Measurements from ENCODE around the gene UBA6.
"Not testable (repeated sequence)": the region's sequence is repeated elsewhere in the genome, so short reads cannot be mapped to it uniquely, and the experiment has no call there.

The UBA6 gene

DNA sequence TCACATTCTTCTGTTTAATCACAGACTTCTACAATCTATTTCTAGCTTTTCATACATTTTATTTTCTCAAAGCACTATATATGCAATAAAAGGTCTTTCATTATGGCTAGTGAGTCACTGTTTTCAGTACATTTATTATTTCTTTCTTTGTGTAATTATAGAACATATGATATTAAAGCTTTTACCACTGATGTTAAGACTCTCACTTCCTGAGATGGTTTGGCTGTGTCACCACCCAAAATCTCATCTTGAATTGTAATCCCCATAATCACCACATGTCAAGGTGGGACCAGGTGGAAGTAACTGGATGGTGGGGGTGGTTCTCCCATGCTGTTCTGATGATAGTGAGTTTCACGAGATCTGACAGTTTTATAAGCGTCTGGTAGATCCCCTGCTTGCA is 41.9 kb downstream of the UBA6 start:
- DNase-seq, result no peak

DNA sequence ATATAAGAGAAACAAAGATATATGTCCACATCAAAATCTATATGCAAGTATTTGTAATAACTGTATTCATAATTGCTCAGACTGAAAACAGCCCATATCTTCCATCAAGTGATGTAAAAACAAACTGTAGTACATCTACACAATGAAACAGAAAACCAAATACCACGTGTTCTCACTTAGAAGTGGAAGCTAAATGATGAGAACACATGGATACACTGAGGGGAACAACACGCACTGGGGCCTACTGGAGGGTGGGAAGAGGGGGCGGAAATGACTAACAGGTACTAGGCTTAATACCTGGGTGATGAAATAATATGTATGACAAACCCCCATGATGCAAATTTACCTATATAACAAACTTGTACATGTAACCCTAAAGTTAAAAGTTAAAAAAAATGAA is 42.7 kb downstream of the UBA6 start:
- DNase-seq, result no peak

GRCh38 chr4:67651536-67651935 is 49.4 kb downstream of the UBA6 start:
- DNase-seq, result no peak

DNA sequence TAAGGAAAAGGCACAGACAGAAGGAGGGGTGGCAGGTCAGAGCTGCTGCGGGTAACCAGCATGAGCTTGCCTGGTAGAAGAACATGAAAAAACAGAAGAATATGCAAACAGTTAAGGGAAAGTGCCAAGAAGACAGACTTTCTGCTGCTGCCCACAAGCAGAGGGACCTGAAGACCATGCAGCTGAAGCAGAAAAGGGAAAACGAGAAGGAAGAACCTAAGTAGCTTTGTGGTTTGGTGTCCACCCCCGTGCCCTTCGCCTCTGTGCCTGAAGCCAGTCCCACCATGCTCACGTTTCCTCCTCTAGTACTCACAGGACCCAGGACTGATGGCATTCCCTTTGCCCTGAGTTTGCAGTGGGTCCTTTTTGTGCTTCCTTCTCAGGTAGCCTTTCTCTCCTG is 62.8 kb downstream of the UBA6 start:
- DNase-seq, result no peak

- not testable (repeated sequence) for DNase-seq
Measured at GRCh38 chr4:67636978-67637377, 64.0 kb downstream of the UBA6 start.

DNA sequence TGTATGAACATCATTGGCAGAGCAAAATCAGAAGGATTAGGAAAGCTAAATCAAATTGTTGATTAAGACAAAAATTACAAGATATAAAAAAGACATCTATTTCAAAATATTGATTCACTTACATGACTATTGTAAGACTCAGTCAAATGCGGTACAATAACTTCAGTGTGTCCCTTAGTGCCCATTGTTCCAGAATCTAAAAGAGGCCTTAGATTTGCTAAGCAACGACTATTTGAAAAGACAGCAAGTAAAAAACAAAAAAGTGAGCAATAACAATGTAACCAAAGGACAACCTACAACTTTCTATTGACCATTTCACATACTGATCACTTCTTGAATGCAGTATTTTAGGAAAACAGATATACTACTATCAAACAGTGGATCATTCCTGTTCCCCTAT is 65.6 kb downstream of the UBA6 start:
- DNase-seq, result no peak

DNA sequence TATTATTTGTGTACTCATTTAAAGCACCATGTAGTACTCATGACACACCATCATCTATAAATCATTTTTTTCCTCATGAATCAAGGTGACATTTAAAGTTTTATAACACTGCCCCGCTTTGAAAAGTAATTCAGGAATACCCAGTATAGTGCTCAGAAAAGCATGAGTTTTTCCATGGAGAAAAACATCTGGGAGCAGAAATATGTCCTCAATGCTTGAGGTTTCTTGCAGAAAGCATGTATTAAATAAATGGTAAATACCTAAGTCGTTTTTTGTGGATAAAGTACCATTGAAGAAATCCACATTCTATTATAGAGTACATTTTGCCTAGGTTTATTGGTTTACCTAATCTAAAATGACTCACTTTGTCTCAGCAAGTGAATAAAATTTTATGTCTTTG is 66.2 kb downstream of the UBA6 start:
- DNase-seq, result no peak

GRCh38 chr4:67632492-67632891 is 68.5 kb downstream of the UBA6 start:
- no peak for DNase-seq

GRCh38 chr4:67624939-67625338 is 76.0 kb downstream of the UBA6 start:
- DNase-seq, result no peak

GRCh38 chr4:67616478-67616877 is 84.5 kb downstream of the UBA6 start:
- no peak for DNase-seq

GRCh38 chr4:67615119-67615518 is 85.8 kb downstream of the UBA6 start:
- no peak for DNase-seq

DNA sequence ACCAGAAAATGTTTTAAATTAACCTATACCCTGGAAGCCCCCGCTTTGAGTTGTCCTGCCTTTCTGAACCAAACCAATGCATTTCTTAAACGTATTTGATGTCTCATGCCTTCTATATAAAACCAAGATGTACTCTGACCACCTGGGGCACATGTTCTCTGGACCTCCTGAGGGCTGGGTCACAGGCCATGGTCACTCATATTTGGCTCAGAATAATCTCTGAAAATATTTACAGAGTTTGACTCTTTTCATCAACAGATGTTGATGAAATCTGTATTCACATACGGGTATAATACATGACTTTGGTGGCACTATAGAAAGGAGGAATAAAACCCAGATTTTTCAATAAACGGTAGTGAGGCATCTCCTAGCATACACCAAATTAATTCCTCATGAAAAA is 86.8 kb downstream of the UBA6 start:
- no peak for DNase-seq

DNA sequence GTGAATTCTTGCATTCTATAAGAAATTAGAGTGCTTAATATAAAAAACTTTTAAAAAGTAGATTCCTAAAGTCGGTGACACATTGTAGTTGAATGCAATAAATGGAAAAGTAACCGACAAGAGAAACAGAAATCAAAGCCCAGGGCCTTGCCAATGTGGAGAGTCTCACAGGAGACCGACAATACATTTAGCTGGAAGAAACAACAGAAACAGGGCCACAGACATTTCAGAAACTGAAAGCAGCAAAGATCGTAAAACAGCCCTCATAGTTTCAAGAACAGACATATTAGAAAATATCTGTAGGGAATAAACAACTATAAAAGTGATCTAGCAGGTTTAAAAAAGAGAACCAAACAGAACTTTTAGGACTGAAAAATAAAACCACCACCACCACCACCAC is 92.9 kb downstream of the UBA6 start:
- DNase-seq, result no peak

DNA sequence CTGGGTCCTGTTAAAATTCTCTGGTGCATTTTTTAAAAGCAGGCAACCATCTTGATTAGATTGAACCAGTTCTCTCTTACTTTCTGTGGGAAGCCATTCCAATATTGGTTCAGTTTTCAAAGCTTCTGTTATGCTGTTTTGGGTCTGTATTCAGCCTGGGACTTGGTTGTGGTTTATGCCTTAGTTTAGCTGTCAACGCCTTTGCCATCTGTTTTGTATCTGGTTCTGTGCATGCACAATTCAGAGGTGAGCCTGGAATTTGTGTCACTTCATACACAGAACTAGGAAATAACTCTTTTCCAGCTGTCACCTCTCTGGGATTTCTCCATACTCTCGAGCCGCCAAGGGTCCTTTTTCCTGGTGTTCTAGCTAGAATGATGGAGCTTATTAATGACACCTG is 96.2 kb downstream of the UBA6 start:
- no peak for DNase-seq

DNA sequence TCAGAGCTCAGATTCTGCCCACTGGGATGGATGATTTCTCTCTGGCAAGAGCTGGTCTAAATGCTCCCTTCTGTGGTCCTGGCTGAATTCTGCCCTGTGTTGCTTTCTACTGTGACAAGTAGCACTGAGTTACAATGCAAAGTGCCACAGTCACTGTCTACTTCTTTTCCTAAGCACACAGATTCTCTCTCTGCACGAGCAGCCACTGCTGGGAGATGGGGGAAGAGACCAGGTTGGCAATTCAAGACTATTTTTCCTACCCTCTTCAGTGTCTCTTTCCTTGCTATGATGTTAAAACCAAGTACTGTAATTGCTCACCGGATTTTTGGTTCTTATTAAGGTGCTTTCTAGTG is 97.0 kb downstream of the UBA6 start:
- no peak for DNase-seq

DNA sequence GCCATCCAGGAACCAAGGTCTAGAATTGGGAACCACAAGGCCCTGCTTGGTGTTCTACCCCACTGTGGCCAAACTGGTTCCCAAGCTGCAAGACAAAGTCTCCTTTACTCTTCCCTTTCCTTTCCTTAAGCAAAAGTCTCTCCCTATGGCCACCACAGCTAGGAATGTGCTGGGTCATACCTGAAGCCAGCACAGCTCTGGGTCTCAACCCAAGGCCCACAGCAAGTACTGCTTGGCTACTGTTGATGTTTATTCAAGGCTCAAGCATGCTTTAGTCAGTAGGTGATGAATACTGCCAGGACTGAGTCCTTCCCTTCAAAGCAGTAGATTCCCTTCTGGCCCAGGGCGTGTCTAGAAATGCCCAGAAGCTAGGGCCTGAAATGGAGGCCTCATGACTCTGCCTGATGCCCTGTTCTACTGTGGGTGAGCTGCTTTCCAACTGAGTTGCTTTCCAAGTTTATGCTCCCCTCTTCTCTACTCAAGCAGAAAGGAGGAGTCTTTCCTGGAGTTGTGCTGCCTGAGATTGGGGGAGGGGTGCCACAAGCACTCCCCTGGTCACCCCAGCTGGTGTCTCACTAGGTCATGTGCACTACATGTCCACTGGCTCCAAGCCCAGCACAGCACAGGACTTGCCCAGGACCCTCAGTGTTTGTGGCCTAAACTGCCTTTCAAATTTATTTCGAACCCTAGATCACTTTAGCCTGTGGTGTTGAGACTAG is 97.5 kb downstream of the UBA6 start:
- DNase-seq, result no peak

DNA sequence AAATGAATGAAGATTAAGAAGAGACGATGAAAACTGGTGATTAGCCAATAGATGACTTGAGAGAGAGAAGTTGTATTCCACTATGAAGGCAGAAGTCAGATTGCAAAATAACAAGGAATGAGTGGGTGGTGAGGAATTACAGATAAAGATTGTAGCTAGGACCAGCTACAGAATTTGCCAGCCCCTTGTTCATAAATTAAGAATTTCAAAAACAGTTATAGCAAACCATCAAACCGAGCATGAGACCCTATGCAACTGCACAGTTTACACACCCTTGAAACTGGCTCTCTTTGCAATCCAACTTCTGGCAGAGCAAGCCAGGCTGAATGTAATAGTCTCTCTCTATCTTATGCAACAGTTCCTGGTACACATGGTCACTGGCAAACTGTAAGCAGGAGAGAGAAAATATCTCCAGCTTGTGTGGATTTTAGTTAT is 107.2 kb downstream of the UBA6 start:
- no peak for DNase-seq

GRCh38 chr4:67587156-67587555 is 113.8 kb downstream of the UBA6 start:
- no peak for DNase-seq

GRCh38 chr4:67584496-67584895 is 116.5 kb downstream of the UBA6 start:
- no peak for DNase-seq

GRCh38 chr4:67581913-67582312 is 119.0 kb downstream of the UBA6 start:
- no peak for DNase-seq

DNA sequence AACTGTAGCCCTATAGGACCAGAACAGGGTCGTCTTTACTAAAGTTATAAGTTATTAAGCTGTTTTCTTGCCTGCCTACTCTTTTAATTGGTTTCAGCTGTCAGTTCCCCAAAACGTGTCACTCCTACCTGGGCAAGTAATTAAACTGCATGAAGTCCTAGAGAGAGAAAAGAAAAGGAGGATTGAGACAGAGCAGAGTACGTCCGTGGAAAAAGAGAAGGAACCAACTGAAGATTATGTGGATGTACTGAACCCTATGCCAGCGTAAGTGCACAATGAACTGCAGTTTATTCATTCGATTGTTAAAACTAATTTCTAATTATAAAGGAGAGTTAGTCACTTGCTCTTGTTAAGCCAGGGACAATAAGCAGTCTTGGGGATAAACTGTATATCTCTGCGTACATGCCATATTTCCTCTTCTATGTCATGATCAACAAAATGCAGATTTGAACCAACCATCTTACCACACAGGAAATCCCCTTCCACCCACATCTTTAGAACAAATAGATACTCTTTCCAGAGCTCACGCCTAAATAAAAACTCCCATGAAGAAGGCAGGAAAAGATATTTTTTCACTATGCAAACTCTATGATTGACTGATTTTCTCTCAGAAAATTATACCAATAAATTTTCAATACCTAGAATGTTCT is 119.6 kb downstream of the UBA6 start:
- peak; percentile 30 for DNase-seq

DNA sequence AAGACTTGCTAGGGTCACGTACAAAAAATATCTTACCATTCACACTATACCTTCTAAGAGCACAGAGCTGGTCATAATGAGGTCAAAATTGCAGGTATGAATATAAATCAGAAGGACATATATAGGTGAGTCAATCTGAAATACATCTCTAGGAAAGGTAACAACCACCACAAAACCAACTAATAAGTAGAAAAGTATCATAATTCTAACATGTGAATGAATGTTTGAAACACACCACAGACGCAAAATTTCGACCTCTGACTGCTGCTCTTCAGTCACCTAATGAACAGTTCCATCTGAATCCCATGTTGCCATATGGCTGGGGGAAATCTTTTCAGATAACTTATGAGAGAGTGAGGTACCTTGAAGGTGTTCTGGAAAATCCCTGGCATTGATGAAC is 120.4 kb downstream of the UBA6 start:
- DNase-seq, result no peak

GRCh38 chr4:67576538-67576937 is 124.4 kb downstream of the UBA6 start:
- DNase-seq, result no peak

- no peak for DNase-seq
Measured at GRCh38 chr4:67576059-67576466, 124.9 kb downstream of the UBA6 start.
